CD4-positive, alpha-beta T cell (primary cell): ENCODE results near the gene KCNN1. TPM values are rescaled to one million over a fixed set of nuclear protein-coding genes. Genes with fewer than 3 reads are reported as not detected.

Experiments used
- ATAC-seq: fragments of 200-7000 bp; cut with Tn5 transposase; one replicate; pipeline ENCODE4 v1.10.0; 2022; ENCODE audit warnings: mild to moderate bottlenecking; ENCODE audit not compliant: poor library complexity
- CTCF ChIA-PET: fragments of 350-600 bp; sonication (Branson Sonifier 250); formaldehyde crosslinking; loops from one replicate; lab custom pipeline; 2021; ENCODE audit warnings: antibody characterized with exemption, inconsistent platforms; lab: Charles Lee
- POLR2A ChIA-PET: fragments of 350-600 bp; sonication (Branson Sonifier 250); formaldehyde crosslinking; loops from one replicate; lab custom pipeline; 2021; ENCODE audit warnings: antibody characterized with exemption, inconsistent platforms; lab: Charles Lee
- DNase-seq, 14 experiments: peaks; one replicate each; pipeline ENCODE4 v3.0.0-alpha.2; 2013 to 2020; ENCODE audit warnings: mixed read lengths in 2 of 14
- H3K27ac ChIP-seq, 2 donors: one replicate each; pipeline versions ENCODE4 v1.5.1 to v1.7.0; 2013; ENCODE audit warnings: low read length in 2 of 2, low read depth in 1 of 2, mild to moderate bottlenecking in 1 of 2
- H3K27me3 ChIP-seq, 2 experiments: 1 replicate in 1 of 2; 2 replicates in 1 of 2; pipeline versions ENCODE4 v1.6.1 to v1.7.0; 2013; ENCODE audit warnings: low read length in 2 of 2, control low read depth in 1 of 2, mild to moderate bottlenecking in 1 of 2, moderate library complexity in 1 of 2; ENCODE audit not compliant: insufficient read depth in 2 of 2, control insufficient read depth in 1 of 2
- H3K36me3 ChIP-seq: one replicate; pipeline ENCODE4 v1.6.1; 2013; ENCODE audit warnings: low read length, control low read depth; ENCODE audit not compliant: insufficient read depth
- H3K4me1 ChIP-seq: one replicate; pipeline ENCODE4 v1.6.1; 2013; ENCODE audit warnings: low read length, control low read depth; ENCODE audit not compliant: insufficient read depth
- H3K4me3 ChIP-seq: one replicate; pipeline ENCODE4 v1.5.1; 2013; ENCODE audit warnings: mild to moderate bottlenecking, low read length, moderate library complexity
- H3K9me3 ChIP-seq, 2 experiments: 1 replicate in 1 of 2; 2 replicates in 1 of 2; pipeline versions ENCODE4 v1.6.1 to v1.7.0; 2013; ENCODE audit warnings: low read length in 2 of 2, mild to moderate bottlenecking in 2 of 2, control low read depth in 1 of 2, moderate library complexity in 1 of 2; ENCODE audit not compliant: control insufficient read depth in 1 of 2, insufficient read depth in 1 of 2
- H3K27ac Mint-ChIP-seq: one replicate; pipeline ENCODE4 v1.8.0; 2020; ENCODE audit warnings: mixed read lengths
- H3K27me3 Mint-ChIP-seq: one replicate; pipeline ENCODE4 v1.8.0; 2021; ENCODE audit warnings: mixed read lengths
- H3K36me3 Mint-ChIP-seq: one replicate; pipeline ENCODE4 v1.8.0; 2021; ENCODE audit warnings: low read depth, mixed read lengths
- H3K4me1 Mint-ChIP-seq: one replicate; pipeline ENCODE4 v1.8.0; 2021; ENCODE audit warnings: low read depth, mixed read lengths
- H3K4me3 Mint-ChIP-seq: one replicate; pipeline ENCODE4 v1.8.0; 2020; ENCODE audit warnings: mild to moderate bottlenecking, mixed read lengths
- H3K9me3 Mint-ChIP-seq: one replicate; pipeline ENCODE4 v1.8.0; 2020; ENCODE audit warnings: mixed read lengths
- CTCF ChIP-seq: fragments of 200-600 bp; IDR thresholded peaks from one replicate; pipeline ENCODE4 v1.8.0; 2022; ENCODE audit warnings: antibody characterized with exemption, mild to moderate bottlenecking
- intact Hi-C, 2 experiments: fragments of 100-400 bp; cut with DNase I in 1 of 2; cut with micrococcal nuclease in 1 of 2; formaldehyde crosslinking; loops; one replicate each; pipeline versions ENCODE4 v1.15.1 to v1.9.0; 2023 to 2025; cut with DNase I, micrococcal nuclease
- total RNA-seq, 174 experiments: library from RNA in 2 of 174; stranded (reverse) in 2 of 174; gene quantifications; one replicate each; pipeline ENCODE4 v1.2.3 and lab custom pipeline; 2021 to 2026

KCNN1 gene
- total RNA-seq, 2 experiments from 2014 or later = not detected

DNA sequence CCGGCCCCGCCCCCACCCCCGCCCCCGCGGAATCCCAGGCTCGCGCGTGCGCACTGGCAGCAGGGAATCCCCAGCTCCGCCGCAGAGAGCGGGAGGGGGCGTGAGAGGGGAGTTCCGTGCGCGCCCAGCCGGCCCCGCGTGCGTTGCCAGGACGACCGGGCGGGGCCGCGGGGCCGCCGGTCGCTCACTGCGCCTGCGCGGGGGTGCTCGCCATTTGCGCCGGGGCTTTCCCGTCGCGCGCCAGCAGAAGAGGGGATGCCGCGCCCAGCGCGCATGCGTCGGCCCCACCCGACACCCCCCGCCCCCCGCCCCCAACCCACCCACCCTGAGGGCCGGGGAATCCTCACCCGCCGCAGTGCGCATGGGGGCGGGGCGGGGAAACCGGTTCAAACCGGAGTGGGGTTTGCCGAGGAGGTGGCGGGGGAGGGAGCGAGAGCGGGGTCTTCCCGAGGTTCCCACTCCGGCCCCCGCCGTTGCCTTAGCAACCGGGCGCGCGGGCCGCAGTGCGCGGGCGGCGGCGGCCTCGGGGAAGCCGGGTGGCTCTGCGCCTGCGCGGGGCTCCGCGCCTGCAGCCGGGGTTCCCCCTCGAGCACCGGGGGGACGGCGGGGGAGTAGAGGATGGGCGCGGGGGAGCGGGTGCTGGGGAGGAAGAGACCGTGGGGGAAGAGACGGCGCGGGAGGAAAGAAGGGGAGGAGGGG, 18.9 kb upstream of the KCNN1 start:
- H3K36me3 ChIP-seq = peaks cover 6% of the 10 kb centered on the region
- CTCF ChIA-PET = interaction anchor here (0.5 to 3.4 kb wide), 7 partner anchors 10 to 440 kb away, joined by 3 to 11 read pairs (median 5); partner anchors contain the start of genes CCDC124 and RPL18A
- H3K27me3 Mint-ChIP-seq = peaks cover 44% of the 10 kb centered on the region
- no peak overlapping the region for H3K27ac ChIP-seq
- peak overlapping the region; percentile 89 for H3K4me3 Mint-ChIP-seq
- DNase-seq = peak; percentile 89 to 99 (median 94)
- H3K27me3 ChIP-seq = peaks cover 36 to 46% of the 10 kb centered on the region in 2 experiments
- POLR2A ChIA-PET = interaction anchor here (0.7 to 2.4 kb wide), 8 partner anchors 9 to 171 kb away, joined by 3 to 12 read pairs (median 3); partner anchors contain the start of genes ARRDC2, CCDC124, JAK3 and RPL18A
- H3K36me3 Mint-ChIP-seq = peaks cover 11% of the 10 kb centered on the region
- H3K4me3 ChIP-seq = peak overlapping the region; percentile 57
- H3K9me3 Mint-ChIP-seq = no peaks in the 10 kb centered on the region
- no peak for TF ChIP-seq CTCF
- ATAC-seq = peak; percentile 69
- H3K9me3 ChIP-seq = peaks cover 0 to 22% of the 10 kb centered on the region in 2 experiments
- H3K27ac Mint-ChIP-seq = peak overlapping the region; percentile 93
- H3K4me1 ChIP-seq = peaks cover 58% of the 10 kb centered on the region
- H3K4me1 Mint-ChIP-seq = peaks cover 55% of the 10 kb centered on the region
- intact Hi-C loops = loop anchor here (2.0 kb wide), 1 partner anchor 49 kb away; no protein-coding TSS in a partner anchor

DNA sequence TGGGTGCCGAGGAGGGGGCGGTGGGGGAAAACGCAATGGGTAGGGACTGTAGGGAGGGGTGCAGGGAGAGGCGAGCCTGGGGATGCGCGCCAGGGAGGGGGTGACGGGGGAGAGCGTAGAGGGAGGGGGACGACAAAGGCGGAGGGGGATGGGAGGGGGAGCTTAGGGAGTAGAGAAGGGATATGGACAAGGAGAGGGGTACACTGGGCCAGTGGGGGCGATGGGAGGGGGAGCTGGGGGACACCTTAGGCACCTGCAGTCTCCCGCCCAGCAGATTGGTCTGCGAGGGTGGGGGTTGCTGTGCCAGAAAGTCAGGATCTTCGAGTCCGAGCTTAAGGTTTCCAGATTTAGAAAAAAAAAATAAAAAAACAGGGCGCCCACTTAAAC, 18.4 kb upstream of the KCNN1 start:
- peaks cover 63% of the 10 kb centered on the region for H3K4me1 ChIP-seq
- Mint-ChIP-seq H3K27ac (peak overlapping the region; percentile 44), H3K4me3 (peak overlapping the region; percentile 89), H3K9me3 (no peaks in the 10 kb centered on the region), H3K36me3 (peaks cover 11% of the 10 kb centered on the region), H3K4me1 (peaks cover 60% of the 10 kb centered on the region), H3K27me3 (peaks cover 50% of the 10 kb centered on the region)
- no peak overlapping the region for H3K27ac ChIP-seq
- CTCF ChIA-PET = interaction anchor here (1.1 to 3.4 kb wide), 4 partner anchors 11 to 89 kb away, joined by 5 to 11 read pairs (median 6); partner anchors contain the start of genes CCDC124 and RPL18A
- no peak for TF ChIP-seq CTCF
- DNase-seq (no peak), ATAC-seq (no peak)
- H3K4me3 ChIP-seq = peak overlapping the region; percentile 38
- peaks cover 0 to 27% of the 10 kb centered on the region in 2 experiments for H3K9me3 ChIP-seq
- POLR2A ChIA-PET = interaction anchor here (0.5 to 2.4 kb wide), 4 partner anchors 10 to 1763 kb away, joined by 3 to 12 read pairs (median 4); partner anchors contain the start of genes CCDC124, FAM32A and RPL18A
- peaks cover 4% of the 10 kb centered on the region for H3K36me3 ChIP-seq
- intact Hi-C loops = no loop called here
- H3K27me3 ChIP-seq = peaks cover 42 to 52% of the 10 kb centered on the region in 2 experiments

- POLR2A ChIA-PET = interaction anchor here (0.5 to 2.4 kb wide), 6 partner anchors 11 to 1764 kb away, joined by 3 to 12 read pairs (median 4); partner anchors contain the start of genes CCDC124, FAM32A and RPL18A
- Mint-ChIP-seq H3K27ac (peak overlapping the region; percentile 71), H3K9me3 (no peaks in the 10 kb centered on the region), H3K27me3 (peaks cover 56% of the 10 kb centered on the region), H3K36me3 (peaks cover 9% of the 10 kb centered on the region), H3K4me3 (peak overlapping the region; percentile 89), H3K4me1 (peaks cover 62% of the 10 kb centered on the region)
- H3K4me1 ChIP-seq = peaks cover 67% of the 10 kb centered on the region
- peak overlapping the region; percentile 38 for H3K4me3 ChIP-seq
- H3K36me3 ChIP-seq = no peaks in the 10 kb centered on the region
- TF ChIP-seq CTCF = no peak
- CTCF ChIA-PET = interaction anchor here (1.1 to 3.4 kb wide), 4 partner anchors 11 to 90 kb away, joined by 5 to 11 read pairs (median 6); partner anchors contain the start of genes CCDC124 and RPL18A
- H3K27ac ChIP-seq = no peak overlapping the region
- no peak for ATAC-seq
- peaks cover 0 to 31% of the 10 kb centered on the region in 2 experiments for H3K9me3 ChIP-seq
- DNase-seq = peak in 4 of 14 experiments; percentile 15 to 60 (median 44)
- peaks cover 47 to 59% of the 10 kb centered on the region in 2 experiments for H3K27me3 ChIP-seq
- intact Hi-C loops = no loop called here
Observed at GRCh38 chr19:17948931-17949930, 17.7 kb upstream of the KCNN1 start.
